HS-5 (cell line): ENCODE results near the gene SIK3.

Experiments used
- DNase-seq: peaks from one replicate; pipeline ENCODE4 v3.0.0-alpha.2; 2012; ENCODE audit warnings: low read depth

Gene SIK3

GRCh38 chr11:117110294-117110950, 12.2 kb upstream of the SIK3 start:
- no peak for DNase-seq

DNA sequence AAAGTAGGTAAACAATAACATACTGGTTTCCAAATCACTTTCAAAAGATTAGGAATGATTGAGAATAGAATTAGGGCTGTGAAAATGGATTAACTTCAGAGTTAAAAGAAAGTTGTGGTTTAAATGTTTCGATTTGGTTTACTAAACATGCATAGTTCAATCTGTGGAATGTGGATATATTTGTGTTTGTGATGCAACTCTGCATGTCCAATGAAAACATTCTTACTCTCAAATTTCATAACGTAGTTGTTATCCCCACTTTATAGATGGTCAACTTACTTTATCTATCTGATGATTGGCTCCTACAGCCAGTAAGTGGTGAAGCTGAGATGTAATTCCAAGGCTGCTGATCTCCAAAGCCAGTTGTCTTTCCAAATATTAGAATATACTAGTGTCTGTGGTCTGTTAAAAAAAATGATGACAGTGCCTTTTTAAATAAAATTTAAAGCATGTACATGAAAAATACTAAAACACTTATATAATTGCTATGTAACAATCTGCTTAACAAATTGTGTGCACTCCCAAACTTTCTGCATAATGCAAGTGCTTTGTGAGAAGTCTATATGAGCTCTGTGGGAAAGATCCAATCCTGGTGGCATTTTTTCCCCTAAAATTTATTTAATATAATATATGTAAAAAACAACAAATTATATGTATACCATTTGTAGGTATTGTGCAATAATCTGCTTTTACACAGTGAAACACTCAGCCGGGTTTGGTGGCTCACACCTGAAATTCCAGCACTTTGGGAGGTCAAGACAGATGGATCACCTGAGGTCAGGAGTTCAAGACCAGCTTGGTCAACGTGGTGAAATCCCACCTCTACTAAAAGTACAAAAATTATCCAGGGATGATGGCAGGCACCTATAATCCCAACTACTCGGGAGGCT, 9.7 kb upstream of the SIK3 start:
- DNase-seq: no peak

DNA sequence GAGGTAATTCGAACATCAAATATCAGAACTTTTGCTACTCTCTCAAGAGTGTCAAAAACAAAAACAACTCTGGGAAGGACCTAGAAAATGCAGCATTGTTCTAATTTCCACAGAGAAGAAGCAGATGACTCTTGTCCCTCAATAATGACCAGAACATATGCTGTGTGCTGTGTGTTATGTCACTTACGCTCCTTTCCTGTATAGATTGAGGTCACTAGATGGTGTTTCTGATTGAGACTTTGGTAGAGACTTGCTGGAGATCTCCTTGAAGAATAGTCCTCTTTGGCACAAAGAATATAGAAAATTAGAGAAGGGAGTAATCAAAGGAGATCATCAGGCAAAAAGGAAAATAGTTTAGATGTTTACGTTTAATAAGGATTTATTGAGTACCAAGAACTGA, 2.3 kb upstream of the SIK3 start:
- no peak for DNase-seq

DNA sequence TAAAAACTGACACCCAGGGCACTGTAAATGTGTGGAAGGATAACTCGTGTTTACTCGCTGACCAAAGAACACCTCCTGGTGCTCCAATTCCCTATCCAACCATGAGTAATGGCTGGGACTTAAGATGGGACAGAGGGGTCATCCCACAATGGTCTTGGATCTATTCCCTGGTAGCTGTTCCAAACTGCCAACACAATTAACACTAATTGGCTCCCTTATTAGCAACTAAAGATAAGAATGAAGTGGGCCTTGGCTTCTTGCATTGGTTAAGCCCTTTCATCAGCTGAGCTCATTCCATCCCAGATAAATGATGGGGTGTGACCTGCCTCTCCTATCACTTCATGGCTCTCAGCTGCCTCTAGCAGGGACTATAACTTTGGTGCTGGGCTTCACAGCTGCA, 1.5 kb upstream of the SIK3 start:
- no peak for DNase-seq

GRCh38 chr11:117097389-117098268, 599 bp downstream of the SIK3 start:
- DNase-seq: no peak

DNA sequence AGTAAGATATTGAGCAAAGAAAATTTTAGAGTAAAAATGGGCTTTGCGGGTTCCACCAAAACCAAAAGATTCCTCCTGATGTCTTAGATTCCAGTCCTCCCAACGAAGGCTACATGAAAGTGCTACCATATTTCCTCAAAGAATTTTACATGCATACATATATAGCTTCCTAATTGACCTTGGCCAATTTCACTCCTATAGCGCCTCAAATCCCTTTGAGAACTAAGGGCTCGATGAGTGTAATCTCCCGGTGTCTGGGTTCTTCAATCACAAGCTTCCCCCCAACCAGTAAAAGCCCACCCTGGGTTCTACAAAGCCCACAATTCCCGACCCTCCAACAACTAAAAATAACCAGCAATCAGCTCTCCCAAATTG, 1.2 kb downstream of the SIK3 start:
- DNase-seq: no peak

DNA sequence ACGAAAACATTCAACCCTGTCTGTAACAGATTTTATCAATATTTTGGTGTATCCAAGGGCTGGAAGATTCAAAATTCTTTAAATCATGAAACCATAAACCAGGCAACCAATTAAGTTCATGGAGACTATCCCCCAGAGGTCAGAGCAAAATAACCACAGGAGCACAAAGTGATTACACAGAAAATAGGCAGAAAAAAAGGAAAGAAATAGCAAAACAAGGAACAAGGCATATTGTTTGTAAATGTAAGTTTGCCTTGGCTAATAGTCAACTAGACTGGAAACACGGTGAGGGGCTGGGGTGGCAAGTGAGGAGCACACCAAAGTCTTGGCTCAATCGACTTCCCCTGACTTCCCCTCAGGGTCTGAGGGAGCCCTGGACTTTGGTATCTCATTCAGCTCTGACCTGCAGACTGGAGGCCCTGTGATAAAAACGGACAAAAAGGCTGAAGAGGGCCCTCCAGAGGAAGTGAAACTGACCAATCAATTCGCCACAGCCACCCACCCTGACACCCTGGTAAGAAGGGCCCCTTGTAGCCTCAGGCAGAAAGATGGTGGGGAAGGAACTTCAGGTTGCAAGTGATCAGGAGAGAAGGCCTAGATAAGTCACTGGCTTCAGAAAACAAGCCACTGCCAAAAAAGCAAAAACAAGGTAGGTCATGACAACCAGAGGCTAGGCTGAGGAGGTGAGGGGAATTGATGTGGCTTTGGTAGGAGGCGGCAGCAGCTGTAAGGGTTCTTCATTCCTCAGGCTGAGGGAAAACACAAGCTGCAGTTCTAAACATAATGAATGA, 1.8 kb downstream of the SIK3 start:
- no peak for DNase-seq

- DNase-seq: no peak
Observed at GRCh38 chr11:117095284-117096161, 2.7 kb downstream of the SIK3 start.

DNA sequence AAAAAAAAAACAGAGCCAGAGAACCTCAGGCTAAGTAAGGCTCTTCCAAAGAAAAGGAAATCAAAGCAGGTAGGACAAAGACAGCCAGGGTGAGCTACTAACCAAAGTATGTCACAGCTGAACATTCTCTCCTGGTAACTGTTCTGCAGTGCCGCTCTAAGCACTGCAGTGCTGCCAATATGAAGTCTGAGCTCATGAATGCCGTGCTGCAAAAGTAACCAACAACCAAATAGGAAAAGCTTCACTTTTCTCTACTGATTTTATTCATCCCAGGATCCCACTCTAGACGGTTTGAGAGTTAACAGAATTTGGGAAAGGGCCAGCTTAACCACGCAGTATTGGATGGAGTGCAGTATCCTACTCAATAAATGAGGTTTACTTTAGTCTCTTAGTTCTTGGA, 3.5 kb downstream of the SIK3 start:
- DNase-seq: no peak

DNA sequence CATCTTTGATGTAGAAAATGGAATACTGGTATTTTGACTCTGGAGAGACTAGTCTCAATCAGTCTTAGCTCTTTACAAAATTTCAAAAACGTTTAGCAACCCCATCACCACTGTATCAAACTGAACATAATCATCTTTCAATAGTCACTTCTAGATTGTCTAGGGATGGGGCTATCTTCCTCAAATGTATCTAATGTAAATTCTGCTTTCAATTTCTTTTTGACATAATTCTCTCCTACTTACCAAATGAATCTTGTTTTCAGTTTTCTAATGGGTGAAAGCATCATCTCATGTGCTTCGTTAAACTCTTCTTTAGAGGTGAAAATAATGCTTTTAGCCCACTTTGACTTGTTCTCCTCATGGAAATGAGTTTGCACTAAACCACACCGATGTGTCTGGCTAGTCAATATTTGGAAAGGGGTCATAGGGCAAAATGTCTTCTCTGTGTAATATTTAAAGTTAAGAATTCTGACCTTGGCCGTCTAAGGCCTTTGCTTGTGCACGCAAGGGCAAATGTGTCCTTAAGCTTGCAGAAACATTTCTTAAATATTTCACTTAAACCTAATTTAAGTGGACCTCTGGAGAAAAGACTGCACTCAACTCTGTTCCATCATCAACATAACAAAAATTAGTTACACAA, 5.2 kb downstream of the SIK3 start:
- DNase-seq: no peak

DNA sequence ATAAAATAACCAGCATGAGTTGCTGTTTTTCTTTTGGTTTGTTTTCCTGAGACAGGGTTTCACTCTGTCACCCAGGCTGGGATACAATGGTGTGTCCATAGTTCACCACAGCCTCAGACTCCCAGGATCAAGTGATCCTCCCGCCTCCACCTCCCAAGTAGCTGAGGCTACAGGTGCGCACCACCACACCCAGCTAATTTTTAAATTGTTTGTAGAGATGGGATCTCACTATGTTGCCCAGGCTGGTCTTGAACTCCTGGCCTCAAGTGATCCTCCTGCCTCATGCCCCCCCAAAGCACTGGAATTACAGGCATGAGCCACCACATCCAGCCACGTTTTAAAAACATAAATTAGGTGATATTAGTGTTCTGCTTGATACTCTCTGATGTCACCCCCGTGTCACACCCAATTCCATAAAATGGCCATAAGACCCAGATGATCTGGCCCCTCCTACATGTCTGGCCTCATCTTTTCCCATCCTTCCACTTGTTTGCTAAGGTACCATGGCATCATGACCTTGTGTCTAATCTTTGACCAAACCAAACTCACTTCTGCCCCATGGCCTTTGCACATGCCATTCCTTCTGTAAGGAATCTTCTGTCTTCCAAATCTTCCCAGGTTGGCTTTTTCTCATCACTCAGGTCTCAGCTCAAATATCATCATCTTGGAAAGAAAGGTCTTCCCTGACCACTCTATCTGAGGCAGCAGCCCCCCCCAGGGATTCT, 6.3 kb downstream of the SIK3 start:
- DNase-seq: no peak

- DNase-seq: no peak
Observed at GRCh38 chr11:117090111-117090706, 8.0 kb downstream of the SIK3 start.

GRCh38 chr11:117089685-117090084, 8.5 kb downstream of the SIK3 start:
- no peak for DNase-seq

- DNase-seq: no peak
Observed at GRCh38 chr11:117087446-117087845, 10.8 kb downstream of the SIK3 start.

GRCh38 chr11:117084992-117085391, 13.2 kb downstream of the SIK3 start:
- DNase-seq: no peak

GRCh38 chr11:117083011-117083935, 15.0 kb downstream of the SIK3 start:
- DNase-seq: no peak

GRCh38 chr11:117081908-117082307, 16.3 kb downstream of the SIK3 start:
- DNase-seq: no peak

- DNase-seq: no peak
Observed at GRCh38 chr11:117080370-117080769, 17.9 kb downstream of the SIK3 start.
